ENCODE measurements around the gene SHB. TPM values are rescaled to one million over a fixed set of nuclear protein-coding genes. Genes with fewer than 3 reads are reported as not detected.

The SHB gene
- total and polyA plus RNA-seq, 7 donors = 4.0 to 30.7 (median 8.6) TPM

DNA sequence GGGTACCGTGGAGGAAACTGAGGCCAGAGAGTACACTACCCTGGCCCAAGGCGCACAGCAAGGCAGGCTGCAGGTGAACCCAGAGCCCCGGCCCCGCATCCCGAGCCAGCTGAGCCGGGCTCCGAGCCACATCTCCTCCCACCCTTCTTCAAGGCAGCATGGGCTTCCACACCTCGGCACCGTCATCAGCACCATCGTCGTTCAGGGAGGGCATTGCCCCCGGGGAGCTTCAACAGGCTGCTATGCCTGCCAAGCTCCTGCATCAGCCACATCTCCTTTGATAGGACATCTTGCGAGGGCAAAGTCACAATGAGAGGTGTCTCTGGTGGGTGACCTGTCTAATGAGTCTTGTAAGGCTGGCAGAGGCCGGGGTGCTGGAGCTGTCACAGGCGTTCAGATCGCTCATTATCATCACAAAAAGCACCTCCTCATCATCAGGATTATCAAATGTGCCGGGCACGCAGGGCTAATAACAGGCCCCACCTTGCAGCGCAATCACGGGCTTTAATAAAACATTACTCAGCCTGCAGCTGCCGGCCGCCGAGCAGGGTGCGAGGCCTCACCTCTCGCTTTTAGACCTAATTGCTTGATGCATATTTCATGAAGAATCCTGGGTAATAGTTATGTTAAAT, 145.1 kb downstream of the SHB start:
- H3K36me3 ChIP-seq (ENCODE audit: insufficient read depth in 1 of 2, low read depth in 1 of 2) = peaks cover 0 to 3% of the 10 kb centered on the region in 2 donors
- H3K27ac ChIP-seq = no peak overlapping the region
- H3K9me3 ChIP-seq = no peaks in the 10 kb centered on the region
- DNase-seq = no peak
- H3K4me1 ChIP-seq = peaks cover 11% of the 10 kb centered on the region
- TF ChIP-seq, protein P1, sequence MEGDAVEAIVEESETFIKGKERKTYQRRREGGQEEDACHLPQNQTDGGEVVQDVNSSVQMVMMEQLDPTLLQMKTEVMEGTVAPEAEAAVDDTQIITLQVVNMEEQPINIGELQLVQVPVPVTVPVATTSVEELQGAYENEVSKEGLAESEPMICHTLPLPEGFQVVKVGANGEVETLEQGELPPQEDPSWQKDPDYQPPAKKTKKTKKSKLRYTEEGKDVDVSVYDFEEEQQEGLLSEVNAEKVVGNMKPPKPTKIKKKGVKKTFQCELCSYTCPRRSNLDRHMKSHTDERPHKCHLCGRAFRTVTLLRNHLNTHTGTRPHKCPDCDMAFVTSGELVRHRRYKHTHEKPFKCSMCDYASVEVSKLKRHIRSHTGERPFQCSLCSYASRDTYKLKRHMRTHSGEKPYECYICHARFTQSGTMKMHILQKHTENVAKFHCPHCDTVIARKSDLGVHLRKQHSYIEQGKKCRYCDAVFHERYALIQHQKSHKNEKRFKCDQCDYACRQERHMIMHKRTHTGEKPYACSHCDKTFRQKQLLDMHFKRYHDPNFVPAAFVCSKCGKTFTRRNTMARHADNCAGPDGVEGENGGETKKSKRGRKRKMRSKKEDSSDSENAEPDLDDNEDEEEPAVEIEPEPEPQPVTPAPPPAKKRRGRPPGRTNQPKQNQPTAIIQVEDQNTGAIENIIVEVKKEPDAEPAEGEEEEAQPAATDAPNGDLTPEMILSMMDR (IDR thresholded peaks at IDR 0.05) = no peak
- H3K4me3 ChIP-seq = no peak overlapping the region
- ATAC-seq = no peak
- 94 to 96% (median 95%) methylated on average over 25 of the region's 25 CpGs for WGBS, 3 donors
- H3K27me3 ChIP-seq (ENCODE audit: insufficient read depth in 3 of 3, low read length in 2 of 3) = no peaks in the 10 kb centered on the region
- intact Hi-C loops (cut with DNase I) = loop anchor here in 1 of 2 donors (5.0 kb wide), 1 partner anchor 93 kb away; no protein-coding TSS in a partner anchor

- no peak overlapping the region for H3K27ac ChIP-seq
- no peak overlapping the region for H3K4me3 ChIP-seq
- intact Hi-C loops (cut with DNase I) = loop anchor here in 1 of 2 donors (5.0 kb wide), 1 partner anchor 94 kb away; no protein-coding TSS in a partner anchor
- DNase-seq (no peak), ATAC-seq (no peak)
- H3K4me1 ChIP-seq = peaks cover 4% of the 10 kb centered on the region
- WGBS, 3 donors = 87 to 88% (median 88%) methylated on average over 14 of the region's 14 CpGs
- TF ChIP-seq, protein P1 (IDR thresholded peaks at IDR 0.05) = no peak
- H3K27me3 ChIP-seq (ENCODE audit: insufficient read depth in 3 of 3, low read length in 2 of 3) = no peaks in the 10 kb centered on the region
- peaks cover 0 to 4% of the 10 kb centered on the region in 2 donors for H3K36me3 ChIP-seq (ENCODE audit: insufficient read depth in 1 of 2, low read depth in 1 of 2)
- H3K9me3 ChIP-seq = no peaks in the 10 kb centered on the region
These were observed 145.8 kb downstream of the SHB start for GRCh38 chr9:37923118-37923795.

GRCh38 chr9:37922363-37923117, 146.5 kb downstream of the SHB start:
- 78 to 82% (median 78%) methylated on average over 13 of the region's 13 CpGs for WGBS, 3 donors
- H3K27me3 ChIP-seq (ENCODE audit: insufficient read depth in 3 of 3, low read length in 2 of 3) = no peaks in the 10 kb centered on the region
- DNase-seq (no peak), ATAC-seq (no peak)
- intact Hi-C loops (cut with DNase I) = loop anchor here in 1 of 2 donors (5.0 kb wide), 1 partner anchor 95 kb away; no protein-coding TSS in a partner anchor
- no peak overlapping the region for H3K4me3 ChIP-seq
- TF ChIP-seq, protein P1 (IDR thresholded peaks at IDR 0.05) = no peak
- peaks cover 2 to 9% of the 10 kb centered on the region in 2 donors for H3K36me3 ChIP-seq (ENCODE audit: insufficient read depth in 1 of 2, low read depth in 1 of 2)
- H3K4me1 ChIP-seq = no peaks in the 10 kb centered on the region
- H3K9me3 ChIP-seq = no peaks in the 10 kb centered on the region
- no peak overlapping the region for H3K27ac ChIP-seq

DNA sequence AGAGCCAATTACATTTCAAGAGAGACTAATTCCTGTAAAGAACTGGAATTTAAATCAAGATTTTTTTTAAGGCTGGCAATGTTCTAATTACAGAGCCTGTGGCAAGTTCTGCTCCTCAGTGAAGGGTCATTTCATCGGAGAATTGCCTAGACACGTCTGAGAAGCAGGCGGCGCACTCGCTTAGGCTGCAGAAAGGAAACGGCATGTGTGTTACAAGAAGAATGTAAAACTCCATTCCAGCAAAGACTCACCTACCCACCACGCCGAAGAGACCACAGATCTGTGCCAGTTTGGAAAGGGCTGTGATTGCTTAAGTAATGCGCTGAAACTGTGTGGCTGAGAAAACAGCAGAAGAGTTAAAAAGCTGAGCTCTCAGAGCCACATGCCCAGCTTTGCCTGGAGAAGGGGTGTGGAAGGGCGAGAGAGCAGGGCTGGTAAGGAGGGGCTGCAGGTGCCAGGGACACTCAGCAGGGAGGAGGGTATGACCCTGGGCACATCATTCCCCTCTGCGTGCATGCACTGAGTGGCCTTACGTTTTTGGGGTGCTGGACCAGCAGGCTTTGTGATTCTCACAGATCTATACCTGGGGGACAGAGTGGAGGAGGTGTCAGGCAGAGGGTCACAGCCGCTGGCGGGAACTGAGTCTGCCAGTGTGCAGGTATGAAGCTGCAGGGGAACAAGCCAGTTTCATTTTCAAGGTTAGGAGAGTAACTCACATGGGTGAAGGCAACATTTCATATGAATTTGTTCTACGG, 147.3 kb downstream of the SHB start:
- H3K4me3 ChIP-seq = no peak overlapping the region
- TF ChIP-seq, protein P1 (IDR thresholded peaks at IDR 0.05) = no peak
- no peaks in the 10 kb centered on the region for H3K27me3 ChIP-seq (ENCODE audit: insufficient read depth in 3 of 3, low read length in 2 of 3)
- WGBS, 3 donors = 84 to 89% (median 88%) methylated on average over 15 of the region's 15 CpGs
- peaks cover 2 to 9% of the 10 kb centered on the region in 2 donors for H3K36me3 ChIP-seq (ENCODE audit: insufficient read depth in 1 of 2, low read depth in 1 of 2)
- no peaks in the 10 kb centered on the region for H3K9me3 ChIP-seq
- intact Hi-C loops (cut with DNase I) = loop anchor here in 1 of 2 donors (5.0 kb wide), 1 partner anchor 96 kb away; no protein-coding TSS in a partner anchor
- ATAC-seq = no peak
- no peaks in the 10 kb centered on the region for H3K4me1 ChIP-seq
- H3K27ac ChIP-seq = no peak overlapping the region
- no peak for DNase-seq

Data from psoas muscle (tissue), 8 donors.